Mucosa of gallbladder (tissue), 1 donor: Measurements from ENCODE around the gene HELZ2. TPM values are rescaled to one million over a fixed set of nuclear protein-coding genes. Genes with fewer than 3 reads are reported as not detected.

Experiments
- DNase-seq: peaks from one replicate; pipeline ENCODE4 v3.0.0-alpha.2; 2020; ENCODE audit warnings: low spot score
- total RNA-seq: library from RNA; stranded (reverse); gene quantifications from one replicate; pipeline ENCODE4 v1.2.1, GENCODE V29; 2021
- donor health status: DM: no; HTN: no; CAD: no.

Gene HELZ2
- total RNA-seq, 1 donor from 2014 or later = 48.9 TPM

DNA sequence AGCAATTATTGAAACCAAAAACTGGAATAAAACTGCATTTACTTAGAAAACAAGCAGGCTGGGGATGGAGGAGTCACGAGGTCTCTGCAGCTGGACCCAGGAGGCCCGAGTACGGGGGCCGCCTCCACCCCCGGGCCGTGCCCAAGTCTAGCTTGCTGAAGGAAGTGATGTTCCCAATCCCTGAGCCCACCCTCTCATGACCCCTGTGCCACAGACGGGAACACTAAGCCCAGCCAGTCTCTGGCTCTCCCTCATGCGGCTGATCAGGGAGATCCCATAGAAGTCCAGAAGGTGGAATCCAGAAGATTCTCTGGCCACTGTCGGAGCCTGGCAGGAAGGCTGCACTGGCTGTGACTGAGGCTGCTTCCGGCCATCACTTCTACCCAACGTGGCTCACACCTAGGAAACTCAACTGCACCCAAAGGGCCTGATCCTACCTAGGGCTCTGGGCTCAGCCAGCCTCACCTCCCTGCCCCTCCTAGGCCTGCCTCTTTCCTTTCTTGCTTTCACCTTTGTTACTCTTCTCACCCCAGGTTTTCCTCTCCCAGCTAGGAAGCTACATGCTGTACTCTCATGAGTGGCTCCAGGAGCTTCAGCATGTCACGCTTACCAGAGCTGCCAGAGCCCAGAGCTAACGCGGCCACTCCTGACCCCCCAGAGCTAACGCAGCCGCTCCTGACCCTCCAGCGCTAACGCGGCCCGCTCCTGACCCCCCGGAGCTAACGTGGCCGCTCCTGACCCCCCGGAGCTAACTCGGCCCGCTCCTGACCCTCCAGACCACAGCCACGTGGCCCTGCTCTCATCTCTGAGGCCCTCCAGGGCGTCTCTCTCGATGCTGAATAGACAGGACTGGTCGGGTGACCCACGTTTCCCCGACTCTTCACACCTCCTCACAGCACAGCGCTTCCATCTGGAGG is 24.7 kb upstream of the HELZ2 start:
- no peak for DNase-seq

DNA sequence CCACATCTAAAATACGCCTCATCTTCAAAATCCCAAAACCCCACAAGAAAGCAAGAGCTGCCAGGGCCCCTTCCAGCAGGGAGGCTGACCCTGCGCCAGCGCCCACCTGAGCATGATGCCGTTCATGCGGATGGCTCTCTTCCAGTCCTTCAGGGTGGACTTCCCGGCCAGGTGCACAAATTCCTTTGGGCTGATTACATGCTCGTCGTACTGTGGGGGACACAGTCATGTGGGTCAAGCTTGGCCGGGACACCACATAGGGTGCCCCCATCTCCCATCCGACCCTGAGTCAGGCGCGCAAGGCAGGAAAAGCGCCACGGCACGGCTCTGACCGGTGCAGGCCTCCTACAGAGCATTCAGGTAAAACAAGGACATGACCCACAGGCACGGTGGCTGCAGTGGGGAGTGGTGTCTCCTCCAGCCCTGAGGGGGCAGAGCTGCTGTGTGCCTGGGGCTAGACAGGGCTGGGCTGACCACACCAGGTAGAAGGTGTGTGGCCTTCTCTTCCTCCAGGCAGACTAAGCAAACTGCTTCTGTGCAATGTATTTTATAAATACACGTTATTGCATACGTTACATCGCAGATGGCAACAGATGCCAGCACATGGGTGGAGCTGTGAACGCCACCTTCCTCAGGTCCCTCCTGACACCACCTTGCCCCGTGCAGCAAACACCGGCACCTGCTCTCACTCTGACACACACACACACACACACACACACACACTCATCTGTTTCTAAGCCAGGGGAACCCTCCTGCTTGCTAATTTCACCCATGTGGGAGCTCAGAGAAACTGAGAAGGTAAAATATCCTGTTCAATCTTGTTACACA is 23.8 kb upstream of the HELZ2 start:
- no peak for DNase-seq

DNA sequence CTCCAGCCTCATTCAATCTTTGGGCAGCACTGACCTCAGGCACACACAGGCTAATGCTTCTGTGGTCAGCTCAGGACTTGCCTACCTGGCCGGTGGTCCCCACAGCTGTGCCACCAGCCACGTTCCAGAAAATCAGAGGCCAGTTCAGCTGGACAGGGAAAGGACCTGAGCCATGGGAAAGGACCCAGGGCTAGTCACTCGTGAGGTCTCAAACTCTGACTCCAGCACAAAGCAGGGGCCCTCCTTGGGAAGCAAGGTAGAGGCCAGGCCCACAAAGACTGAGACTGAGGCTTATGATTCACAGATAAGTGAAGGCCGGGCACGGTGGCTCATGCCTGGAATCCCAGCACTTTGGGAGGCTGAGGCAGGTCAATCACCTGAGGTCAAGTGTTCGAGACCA is 22.4 kb upstream of the HELZ2 start:
- no peak for DNase-seq

DNA sequence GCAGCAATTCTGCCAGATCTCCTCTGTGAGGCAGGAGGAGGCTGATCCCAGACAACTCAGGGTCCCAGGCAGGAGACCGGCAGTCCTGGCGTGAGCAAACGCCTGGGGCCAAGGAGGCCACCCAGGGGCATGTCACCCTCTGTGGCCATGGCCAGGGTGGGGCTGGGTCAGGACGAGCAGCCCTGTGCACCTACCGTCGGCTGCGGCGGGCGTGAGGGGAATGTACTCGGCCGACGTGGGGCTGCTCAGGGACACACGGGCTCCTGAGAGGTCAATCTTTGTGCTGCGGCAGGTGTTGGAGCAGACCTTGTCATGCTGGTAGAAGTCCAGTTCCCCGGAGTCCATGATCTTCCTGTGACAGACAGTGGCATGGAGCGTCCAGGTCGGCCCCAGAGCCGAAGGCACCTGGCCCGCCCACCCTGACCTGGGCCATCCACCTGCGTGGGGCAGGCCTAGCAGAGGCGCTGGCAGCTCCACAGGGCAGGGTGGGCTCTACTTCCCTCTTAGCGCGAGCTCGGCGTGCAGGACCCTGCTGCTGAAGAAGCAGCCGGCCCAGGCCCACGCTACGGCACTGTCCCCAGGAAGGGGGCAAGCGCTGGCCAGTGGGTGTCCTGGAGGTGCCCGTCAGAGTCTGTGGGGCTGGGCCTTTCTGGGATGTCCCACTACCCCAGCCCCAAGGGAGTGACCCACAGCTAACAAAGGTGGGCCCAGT is 21.5 kb upstream of the HELZ2 start:
- DNase-seq = no peak

DNA sequence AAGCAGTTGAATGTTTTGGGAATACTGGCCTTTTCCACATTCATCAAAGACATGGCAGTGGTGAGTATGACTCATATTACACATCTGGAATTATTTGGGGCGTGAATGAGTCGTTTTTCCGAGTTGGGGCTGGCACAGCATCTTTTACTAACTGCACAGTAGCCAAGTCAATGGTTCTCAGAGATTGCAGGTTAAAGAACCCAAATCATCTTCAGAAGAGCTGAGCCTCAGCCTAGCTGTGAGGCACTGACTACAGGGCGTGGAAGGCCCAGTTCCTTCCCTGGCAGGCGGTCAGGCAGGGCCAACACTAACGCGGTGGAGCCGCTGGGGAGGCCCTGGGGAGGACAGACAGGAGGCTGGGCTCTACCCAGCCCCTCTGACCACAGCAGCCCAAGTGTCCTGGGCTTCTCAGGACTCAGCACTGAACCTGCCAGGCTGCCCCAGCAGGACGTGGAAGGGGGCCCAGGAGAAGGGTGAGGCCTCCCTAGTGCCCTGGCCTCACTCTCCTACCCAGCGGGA is 20.1 kb upstream of the HELZ2 start:
- no peak for DNase-seq

DNA sequence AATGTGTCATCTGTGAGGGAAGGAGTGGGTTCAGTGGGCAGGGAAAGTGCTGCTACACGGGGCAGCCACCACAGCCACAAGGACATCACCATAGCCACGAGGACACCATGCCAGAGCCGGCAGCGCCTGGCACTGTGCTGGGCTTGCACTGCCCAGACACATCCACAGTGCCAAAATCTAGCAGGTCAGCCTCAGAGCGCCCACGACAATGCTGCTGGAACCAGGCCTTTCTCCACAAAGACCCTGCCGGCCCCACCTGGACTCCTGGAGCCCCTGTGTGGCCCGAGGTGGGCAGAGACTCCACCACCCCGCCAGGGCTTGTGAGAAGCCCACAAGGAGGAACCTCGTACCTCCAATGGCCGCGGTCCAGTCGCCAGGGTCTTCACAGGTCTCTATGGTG is 18.6 kb upstream of the HELZ2 start:
- DNase-seq = no peak

DNA sequence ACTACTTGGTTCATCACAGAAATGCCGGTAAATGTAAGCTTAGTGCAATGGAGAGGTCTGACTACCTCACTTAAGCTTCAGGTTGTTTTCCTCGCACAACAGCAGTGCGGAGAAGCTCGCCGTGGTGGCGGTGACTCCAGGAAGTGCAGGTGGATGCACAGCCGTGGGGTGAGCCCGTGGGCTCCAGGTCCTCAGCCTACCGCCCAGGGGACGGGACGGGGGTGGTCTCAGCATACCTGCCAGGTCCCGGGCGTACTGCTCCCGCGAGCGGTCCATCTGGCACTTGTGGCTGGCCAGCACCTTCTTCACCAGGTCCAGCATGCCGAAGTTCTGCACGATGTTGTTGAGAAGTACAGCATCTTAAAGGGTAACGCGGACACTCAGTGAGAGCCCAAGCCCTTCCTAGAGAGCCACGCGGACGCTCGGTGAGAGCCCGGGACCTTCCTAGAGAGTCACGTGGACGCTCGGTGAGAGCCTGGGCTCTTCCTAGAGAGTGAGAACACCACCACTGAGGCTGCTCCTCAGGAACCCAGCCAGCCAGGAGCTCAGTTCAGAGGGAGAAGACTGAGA is 17.8 kb upstream of the HELZ2 start:
- DNase-seq = no peak

DNA sequence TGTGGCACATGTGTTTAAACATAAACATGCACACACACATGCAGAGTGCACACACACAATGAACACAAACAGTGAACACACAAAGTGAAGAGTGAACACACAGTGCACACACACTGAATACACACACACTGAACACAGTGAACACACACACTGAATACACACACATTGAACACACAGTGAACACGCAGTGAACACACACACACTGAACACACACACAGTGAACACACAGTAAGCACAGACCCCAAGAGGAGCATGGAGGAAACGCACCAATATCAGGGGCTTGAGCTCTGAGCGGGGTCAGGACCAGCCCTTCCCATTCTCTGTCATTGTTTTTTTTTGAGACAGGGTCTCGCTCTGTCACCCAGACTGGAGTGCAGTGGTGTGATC is 17.1 kb upstream of the HELZ2 start:
- DNase-seq = no peak

DNA sequence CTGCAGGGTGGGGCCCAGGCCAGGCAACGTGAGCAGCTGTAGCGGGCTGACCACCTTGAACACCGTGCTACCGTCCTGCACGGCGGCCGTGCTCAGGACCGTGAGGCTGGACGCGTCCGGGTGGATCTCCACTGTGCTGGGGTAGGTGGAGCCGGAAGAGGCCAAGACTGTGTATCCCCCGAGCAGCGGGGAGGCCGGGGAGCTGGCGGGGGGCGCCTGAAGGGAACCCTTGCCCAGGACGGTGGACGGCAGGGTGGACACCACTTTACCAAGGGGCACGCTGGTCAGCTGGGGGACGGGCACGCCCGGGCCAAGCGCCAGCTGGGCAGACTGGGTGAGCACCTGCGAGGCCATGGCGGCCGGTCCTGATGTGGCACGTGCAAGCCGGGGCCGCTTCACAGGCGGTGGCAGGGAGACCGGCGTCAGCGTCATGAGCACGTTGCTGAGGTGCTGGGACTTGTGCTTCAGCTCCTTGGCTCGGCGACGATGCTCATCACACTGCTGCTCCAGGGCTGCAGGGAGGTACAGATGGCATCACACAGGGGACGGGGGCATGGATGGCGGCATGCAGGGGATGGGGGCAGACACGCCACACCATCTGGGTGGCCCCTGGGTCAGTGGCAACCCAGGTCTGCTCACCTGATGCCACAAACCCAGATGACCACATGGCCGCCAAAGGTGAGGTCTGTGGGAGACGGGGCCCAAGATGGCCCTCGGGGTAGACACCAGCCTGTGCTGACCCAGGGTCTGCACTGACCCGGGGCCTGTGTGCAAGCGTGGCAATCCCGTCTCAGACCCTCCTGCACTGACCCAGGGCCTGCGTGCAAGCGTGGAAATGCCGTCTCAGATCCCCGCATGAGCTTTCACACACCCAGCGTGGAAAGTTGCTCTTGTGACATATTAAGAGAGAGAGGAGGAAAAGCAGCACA is 16.4 kb upstream of the HELZ2 start:
- no peak for DNase-seq

DNA sequence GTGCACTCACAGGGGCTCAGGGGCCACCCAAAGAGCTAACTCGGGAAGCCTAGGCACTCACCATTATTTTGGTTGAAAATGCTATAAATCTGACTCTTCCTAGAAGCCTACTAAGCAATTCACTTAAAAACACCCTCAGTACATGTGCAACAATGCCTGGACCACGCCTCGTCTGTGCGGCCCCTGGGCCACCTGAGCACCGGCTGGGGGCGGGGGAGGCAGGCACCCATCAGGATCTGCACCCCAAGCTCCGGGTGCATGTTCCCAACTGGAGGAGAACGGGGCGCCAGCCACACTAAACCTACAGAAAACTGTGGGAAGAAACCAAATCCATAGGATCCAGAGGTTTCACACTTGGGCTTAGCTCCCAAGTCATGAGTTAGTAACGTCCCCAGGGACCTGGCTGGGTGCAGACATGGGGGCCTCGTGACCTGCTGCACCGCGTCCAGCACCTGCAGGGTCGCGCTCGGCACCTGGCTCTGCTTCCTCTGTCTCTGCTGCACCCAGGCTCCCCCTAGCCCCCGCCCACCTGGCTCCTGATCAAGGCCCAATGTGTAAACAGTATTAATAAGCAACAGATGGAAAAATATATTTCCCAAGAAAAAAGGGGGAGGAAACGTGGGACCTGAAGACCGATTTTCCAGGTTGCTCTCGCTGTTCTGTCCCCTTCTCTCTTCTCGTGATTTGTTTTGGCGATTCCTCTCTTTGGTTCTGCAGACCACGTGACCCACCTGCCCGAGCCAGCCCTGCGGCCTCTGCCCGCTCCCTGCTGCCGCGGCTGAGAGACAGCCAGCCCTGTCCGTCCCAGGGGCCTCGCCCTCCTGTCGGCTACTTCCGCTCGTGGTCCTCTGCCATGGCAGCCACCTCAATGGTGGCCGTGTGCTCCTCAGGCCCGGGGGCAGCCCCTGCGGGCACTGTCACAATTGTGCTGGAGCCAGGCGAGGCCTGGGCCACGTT is 15.5 kb upstream of the HELZ2 start:
- no peak for DNase-seq

DNA sequence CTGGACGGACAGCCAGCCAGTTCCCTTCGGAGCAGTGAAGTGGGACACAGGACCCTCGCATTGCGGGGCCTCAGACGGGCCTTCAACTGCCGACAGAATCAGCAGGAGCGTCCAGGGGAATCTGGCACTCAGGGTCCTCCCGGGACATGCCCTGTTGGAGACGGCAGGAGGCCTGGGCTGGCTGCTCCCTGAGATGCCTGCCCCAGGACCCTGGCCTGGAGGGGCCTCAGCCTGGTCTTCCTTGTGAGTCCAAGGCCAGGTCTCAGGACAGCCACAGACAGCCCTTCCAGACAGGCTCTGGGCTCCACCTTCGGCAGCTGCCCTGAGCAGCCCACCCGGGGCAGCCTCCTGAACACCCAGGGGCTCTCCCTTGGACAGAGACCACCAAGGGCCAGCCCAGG is 14.6 kb upstream of the HELZ2 start:
- no peak for DNase-seq

DNA sequence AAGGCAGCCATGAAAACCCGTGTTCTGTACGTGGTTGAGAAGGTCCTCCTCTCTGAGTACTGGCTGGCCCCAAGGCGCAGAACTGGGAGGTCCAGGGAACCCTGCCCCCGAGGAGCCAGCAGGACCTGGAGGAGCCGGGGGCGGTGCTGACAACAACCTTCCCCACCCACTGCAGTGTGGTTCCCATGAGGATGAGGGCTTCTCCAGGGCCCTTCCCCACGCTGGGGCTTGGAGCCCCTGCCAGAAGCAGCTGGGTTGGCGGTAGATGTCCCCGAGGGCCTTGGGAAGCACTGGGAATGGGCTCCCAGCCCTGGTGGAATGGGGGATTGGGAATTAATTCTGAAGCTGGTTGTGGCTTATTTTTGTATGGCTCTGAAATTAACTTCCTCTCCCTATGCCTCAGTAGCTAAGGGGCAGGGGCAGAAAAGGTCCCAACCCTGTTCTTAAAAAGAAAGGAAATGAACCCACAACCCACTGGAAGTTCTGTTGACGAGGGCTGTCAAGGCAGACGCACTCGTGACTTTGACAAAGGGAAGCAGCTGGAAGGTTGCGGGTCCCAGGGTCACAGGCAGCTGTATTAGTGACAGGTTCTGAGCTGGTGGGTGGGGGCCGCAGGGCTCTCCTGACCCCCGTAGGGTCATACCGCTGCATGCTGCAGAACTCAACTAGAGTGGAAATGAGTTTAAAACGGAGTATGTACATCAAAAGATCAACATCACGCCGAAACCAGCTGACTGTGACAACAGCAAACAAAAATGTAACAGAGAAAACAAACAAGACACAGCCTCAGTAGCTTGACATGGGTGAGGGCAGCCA is 13.9 kb upstream of the HELZ2 start:
- no peak for DNase-seq

DNA sequence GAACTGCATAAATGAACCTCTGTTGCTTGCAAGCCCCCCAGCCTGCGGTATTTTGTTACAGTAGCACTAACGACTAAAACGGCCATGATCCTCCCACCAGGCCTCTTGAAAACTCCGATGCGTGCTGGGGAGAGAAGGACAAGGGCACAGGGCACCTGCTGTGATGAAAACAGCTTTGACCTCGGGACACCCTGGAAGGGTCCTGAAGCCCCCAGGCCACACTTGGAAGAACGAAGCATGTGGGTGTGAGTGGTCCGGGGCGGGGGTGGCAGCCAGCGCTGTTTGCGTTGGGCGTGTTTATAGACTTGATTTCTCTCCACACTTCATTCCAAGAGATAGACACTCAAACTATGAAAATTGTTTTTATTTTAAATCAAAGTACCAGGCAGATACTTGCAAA is 13.2 kb upstream of the HELZ2 start:
- no peak for DNase-seq

DNA sequence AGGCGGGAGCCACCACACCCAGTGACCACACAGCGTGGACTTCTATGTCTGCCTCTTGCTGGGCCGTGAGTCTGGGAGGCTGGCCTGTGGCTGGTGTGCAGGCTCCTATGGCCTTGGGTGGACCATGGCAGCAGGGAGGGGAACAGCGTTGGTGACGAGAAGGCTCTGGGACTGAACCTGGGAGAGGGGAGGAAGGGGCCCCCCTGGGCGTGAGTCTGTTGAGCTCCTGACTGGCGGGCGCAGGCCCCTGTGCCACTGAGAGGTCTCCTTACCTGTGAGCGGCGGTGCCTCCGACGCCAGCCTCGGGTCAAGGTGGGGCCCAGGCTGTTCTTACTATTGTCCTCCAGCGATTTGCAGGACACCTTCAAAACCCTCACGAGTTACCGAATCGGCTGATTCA is 12.8 kb upstream of the HELZ2 start:
- no peak for DNase-seq

DNA sequence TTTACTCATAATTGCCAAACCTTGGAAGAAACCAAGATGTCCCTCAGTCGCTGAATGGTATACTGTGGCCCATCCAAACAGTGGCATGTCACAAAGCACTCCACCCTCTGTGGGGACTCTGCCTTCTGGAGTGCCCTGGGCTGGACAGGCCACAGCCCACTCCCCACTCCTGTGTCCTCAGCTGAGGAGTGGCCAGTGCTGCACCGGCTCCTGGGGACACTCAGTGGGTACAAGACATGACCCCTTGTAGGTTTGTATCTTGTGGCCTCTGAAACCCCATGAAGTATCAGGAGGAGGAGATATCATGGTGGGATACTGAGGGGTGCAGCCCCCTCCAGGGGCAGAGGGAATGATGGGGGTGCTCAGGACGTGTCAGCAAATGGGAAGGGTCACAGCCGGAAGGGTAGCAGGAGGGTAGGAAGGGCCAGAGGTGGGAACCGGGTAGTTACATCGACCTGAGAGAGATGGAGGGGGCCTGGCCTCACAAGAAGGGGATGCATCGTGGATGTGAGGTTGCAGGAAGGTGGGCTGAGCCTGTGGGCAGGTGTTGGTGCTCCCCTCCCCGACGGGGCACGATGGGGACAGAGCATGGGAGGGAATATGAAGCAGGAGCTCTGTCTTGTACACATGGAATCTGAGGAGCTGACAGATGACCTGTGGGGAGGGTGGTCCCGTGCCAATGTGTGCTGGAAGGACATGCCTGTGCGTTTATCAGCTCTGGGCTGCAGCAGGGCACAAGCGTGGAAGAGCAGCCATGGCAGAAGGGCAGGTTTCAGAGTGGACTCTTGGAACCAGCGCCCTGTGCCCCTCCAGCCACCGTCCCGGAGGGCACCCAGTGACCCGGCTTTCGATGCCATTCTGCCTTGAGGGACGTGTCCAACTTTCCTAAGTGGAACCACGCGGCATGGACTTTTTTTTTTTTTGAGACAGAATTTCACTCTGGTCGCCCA is 11.9 kb upstream of the HELZ2 start:
- no peak for DNase-seq

DNA sequence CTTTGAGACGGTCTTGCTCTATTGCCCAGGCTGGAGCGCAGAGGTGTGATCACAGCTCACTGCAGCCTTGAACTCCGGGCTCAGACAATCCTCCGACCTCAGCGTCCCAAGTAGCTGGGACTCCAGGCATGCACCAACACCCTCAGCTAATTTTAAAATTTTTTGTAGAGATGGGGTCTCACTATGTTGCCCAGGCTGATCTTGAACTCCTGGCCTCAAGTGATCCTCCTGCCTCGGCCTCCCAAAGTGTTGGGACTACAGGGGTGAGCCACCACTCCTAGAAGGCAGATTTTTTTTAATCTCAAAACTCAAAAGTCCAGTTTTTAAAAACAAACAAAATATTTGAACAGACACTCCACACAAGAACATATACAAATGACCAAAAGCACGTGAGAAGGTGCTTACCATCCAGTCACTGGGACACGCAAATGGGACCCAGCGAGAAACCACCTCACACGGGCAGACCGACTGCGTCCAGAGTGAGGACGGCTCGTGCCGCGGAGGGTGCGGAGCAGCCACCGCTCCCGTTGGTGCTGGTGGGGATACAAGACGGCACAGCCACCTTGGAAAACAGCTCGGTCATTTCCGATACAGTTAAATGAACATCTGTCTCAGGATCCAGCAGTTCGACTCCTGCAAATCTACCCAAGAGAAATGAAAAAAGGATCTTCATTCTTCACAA is 8.5 kb upstream of the HELZ2 start:
- no peak for DNase-seq
